GM23248 (cell line): ENCODE data around the gene XRN1. TPM values are rescaled to one million over a fixed set of nuclear protein-coding genes. Genes with fewer than 3 reads are reported as not detected.

Experiments
- DNase-seq: peaks from one replicate; pipeline ENCODE4 v3.0.0-alpha.2; 2015
- H2AFZ ChIP-seq: fragments of 200-600 bp; sonication (generic); 2 replicates; pipeline ENCODE4 v1.6.1; 2016; ENCODE audit warnings: antibody characterized with exemption
- H3F3A ChIP-seq: fragments of 200-600 bp; sonication (generic); 2 replicates; pipeline ENCODE4 v1.6.1; 2016; ENCODE audit warnings: mild to moderate bottlenecking, antibody characterized with exemption, mixed run types; ENCODE audit not compliant: insufficient read depth
- H3K27ac ChIP-seq: fragments of 200-600 bp; sonication (generic); 2 replicates; pipeline ENCODE4 v1.5.1; 2016; ENCODE audit warnings: mild to moderate bottlenecking
- H3K27me3 ChIP-seq: fragments of 200-600 bp; sonication (generic); replicated peaks from 2 replicates; pipeline ENCODE4 v1.6.1; 2016; ENCODE audit warnings: mild to moderate bottlenecking; ENCODE audit not compliant: insufficient read depth
- H3K36me3 ChIP-seq: fragments of 200-600 bp; sonication (generic); 2 replicates; pipeline ENCODE4 v1.6.1; 2016; ENCODE audit warnings: low read depth, mild to moderate bottlenecking
- H3K4me1 ChIP-seq: fragments of 200-600 bp; sonication (generic); 2 replicates; pipeline ENCODE4 v1.6.1; 2016; ENCODE audit warnings: mild to moderate bottlenecking; ENCODE audit not compliant: insufficient read depth
- H3K4me2 ChIP-seq: fragments of 200-600 bp; sonication (generic); one replicate; pipeline ENCODE4 v1.6.1; 2016; ENCODE audit warnings: mild to moderate bottlenecking; ENCODE audit not compliant: unreplicated experiment
- H3K4me3 ChIP-seq: fragments of 200-600 bp; sonication (generic); 2 replicates; pipeline ENCODE4 v1.5.1; 2016; ENCODE audit warnings: mild to moderate bottlenecking
- H3K79me2 ChIP-seq: fragments of 200-600 bp; sonication (generic); 2 replicates; pipeline ENCODE4 v1.6.1; 2016; ENCODE audit warnings: mild to moderate bottlenecking; ENCODE audit not compliant: insufficient read depth
- H3K9ac ChIP-seq: fragments of 200-600 bp; sonication (generic); 2 replicates; pipeline ENCODE4 v1.6.1; 2016; ENCODE audit warnings: mild to moderate bottlenecking
- H3K9me2 ChIP-seq: fragments of 200-600 bp; sonication (generic); 2 replicates; pipeline ENCODE4 v1.6.1; 2016; ENCODE audit warnings: mixed run types, mild to moderate bottlenecking, moderate library complexity; ENCODE audit not compliant: insufficient read depth
- H3K9me3 ChIP-seq: fragments of 200-600 bp; sonication (generic); one replicate; pipeline ENCODE4 v1.6.1; 2017; ENCODE audit warnings: low read depth
- H4K20me1 ChIP-seq: fragments of 200-600 bp; sonication (generic); 2 replicates; pipeline ENCODE4 v1.6.0; 2016; ENCODE audit not compliant: insufficient read depth
- EZH2 ChIP-seq: fragments of 200-600 bp; sonication (generic); IDR thresholded peaks from 2 replicates; pipeline ENCODE4 v1.6.1; 2018; ENCODE audit warnings: antibody characterized with exemption, mild to moderate bottlenecking; ENCODE audit not compliant: insufficient read depth, poor library complexity, severe bottlenecking
- EZH2phosphoT487 ChIP-seq: fragments of 200-600 bp; sonication (generic); IDR thresholded peaks from 2 replicates; pipeline ENCODE4 v1.6.1; 2018; ENCODE audit warnings: antibody characterized with exemption, moderate library complexity, mild to moderate bottlenecking, low read depth; ENCODE audit not compliant: insufficient read depth
- WGBS, 2 experiments: methylation state at CpG; one replicate each; pipeline ENCODE4 v1.1.6; 2015 to 2017; ENCODE audit warnings: low lambda C conversion rate in 2 of 2, low coverage in 1 of 2; ENCODE audit errors: missing lambda C conversion rate in 2 of 2; 5-methylcytosine and 5-hydroxymethylcytosine counted together
- in situ Hi-C: fragments of 300-500 bp; cut with MboI; formaldehyde crosslinking; loops from 2 replicates; pipeline ENCODE4 v1.15.0; 2020
- polyA plus RNA-seq: library from polyadenylated mRNA; unstranded; fragments of >200 nt; fragmentation: Nextera tagmentation; extraction: Ambion mirVana; gene quantifications from 2 replicates; pipeline ENCODE4 v1.2.1, GENCODE V29; 2016
- total RNA-seq: library from RNA; depleted of rRNA; stranded (reverse); fragments of >200 nt; shearing (Covaris generic); gene quantifications from 2 replicates; pipeline ENCODE4 v1.2.3, GENCODE V29; 2014; rRNA removed

The XRN1 gene, protein sequence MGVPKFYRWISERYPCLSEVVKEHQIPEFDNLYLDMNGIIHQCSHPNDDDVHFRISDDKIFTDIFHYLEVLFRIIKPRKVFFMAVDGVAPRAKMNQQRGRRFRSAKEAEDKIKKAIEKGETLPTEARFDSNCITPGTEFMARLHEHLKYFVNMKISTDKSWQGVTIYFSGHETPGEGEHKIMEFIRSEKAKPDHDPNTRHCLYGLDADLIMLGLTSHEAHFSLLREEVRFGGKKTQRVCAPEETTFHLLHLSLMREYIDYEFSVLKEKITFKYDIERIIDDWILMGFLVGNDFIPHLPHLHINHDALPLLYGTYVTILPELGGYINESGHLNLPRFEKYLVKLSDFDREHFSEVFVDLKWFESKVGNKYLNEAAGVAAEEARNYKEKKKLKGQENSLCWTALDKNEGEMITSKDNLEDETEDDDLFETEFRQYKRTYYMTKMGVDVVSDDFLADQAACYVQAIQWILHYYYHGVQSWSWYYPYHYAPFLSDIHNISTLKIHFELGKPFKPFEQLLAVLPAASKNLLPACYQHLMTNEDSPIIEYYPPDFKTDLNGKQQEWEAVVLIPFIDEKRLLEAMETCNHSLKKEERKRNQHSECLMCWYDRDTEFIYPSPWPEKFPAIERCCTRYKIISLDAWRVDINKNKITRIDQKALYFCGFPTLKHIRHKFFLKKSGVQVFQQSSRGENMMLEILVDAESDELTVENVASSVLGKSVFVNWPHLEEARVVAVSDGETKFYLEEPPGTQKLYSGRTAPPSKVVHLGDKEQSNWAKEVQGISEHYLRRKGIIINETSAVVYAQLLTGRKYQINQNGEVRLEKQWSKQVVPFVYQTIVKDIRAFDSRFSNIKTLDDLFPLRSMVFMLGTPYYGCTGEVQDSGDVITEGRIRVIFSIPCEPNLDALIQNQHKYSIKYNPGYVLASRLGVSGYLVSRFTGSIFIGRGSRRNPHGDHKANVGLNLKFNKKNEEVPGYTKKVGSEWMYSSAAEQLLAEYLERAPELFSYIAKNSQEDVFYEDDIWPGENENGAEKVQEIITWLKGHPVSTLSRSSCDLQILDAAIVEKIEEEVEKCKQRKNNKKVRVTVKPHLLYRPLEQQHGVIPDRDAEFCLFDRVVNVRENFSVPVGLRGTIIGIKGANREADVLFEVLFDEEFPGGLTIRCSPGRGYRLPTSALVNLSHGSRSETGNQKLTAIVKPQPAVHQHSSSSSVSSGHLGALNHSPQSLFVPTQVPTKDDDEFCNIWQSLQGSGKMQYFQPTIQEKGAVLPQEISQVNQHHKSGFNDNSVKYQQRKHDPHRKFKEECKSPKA (N-terminal part only)
- 18.0 and 35.0 TPM in 2 replicates for total RNA-seq
- 15.4 and 17.5 TPM in 2 replicates for polyA plus RNA-seq

DNA sequence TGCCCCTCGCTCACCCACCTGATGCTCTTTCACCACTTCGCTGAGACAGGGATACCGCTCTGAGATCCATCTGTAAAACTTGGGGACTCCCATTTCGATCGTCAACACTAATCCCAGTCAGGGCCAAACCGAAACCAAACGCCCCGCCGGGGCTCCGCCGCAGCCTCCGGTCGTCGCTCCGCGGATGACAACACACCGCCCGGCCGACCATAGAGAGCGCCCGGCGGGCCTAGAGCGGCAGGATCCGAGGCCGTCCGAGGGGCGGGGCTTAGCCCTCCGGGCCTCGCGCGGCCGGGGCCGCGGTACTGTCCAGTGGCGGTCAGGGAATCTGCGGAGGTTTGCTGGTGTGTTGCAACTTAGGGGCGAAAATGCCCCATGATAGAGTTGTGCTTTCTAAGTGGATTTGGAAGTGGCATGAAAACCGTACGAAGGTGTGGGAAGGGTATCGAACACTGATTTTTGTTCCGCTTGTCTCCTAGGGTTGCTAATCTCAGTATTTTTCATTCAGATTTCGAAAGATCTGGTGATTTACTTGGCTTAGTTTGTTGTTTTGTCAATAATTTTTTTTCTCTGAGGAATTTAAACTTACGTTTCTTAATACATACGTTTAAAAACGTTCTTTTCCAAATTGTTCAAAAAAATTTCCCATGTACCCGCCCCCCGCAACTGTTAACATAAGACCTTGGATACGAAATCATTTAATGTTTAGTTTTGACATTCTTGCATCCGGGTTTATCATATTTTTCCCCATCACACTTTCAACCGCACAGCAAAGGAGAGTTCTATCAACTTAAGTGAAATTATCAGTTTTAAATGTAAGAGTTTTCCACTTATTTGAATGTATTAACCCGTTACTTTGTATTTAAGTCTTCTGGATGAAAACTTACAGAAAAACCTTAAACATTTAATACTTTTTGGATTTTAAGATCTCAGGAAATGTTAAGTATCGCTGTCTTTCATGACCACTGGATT is at the start of gene XRN1:
TSS of gene XRN1 (minus strand) at position 186 of the 972 bp plus-strand sequence. CDS start at position 93, 93 bp downstream.
- Histone ChIP-seq H3K4me2 (peak within 1 kb of the TSS; percentile 92), H3K4me3 (peak within 1 kb of the TSS; percentile 89), H3K9me3 (no peaks in the 10 kb centered on the region), H3K27ac (peak within 1 kb of the TSS; percentile 95), H4K20me1 (no peaks in the 10 kb centered on the region; the same call in 1 of the 2 replicates), H3K27me3 (no peaks in the 10 kb centered on the region), H2AFZ (peak within 1 kb of the TSS; percentile 98), H3K79me2 (peaks cover 47% of the 10 kb centered on the region), H3K36me3 (0 out of 2 replicates have a peak, but pooled peaks cover 5% of the 10 kb centered on the region), H3K9me2 (no peaks in the 10 kb centered on the region), H3F3A (peaks cover 18% of the 10 kb centered on the region), H3K9ac (peak within 1 kb of the TSS; percentile 99), H3K4me1 (peaks cover 26% of the 10 kb centered on the region)
- 3% methylated on average over 51 to 52 of the region's 52 CpGs for WGBS, 2 experiments
- in situ Hi-C loops, result no loop called here
- DNase-seq, result peak; percentile 98
- no peak for TF ChIP-seq EZH2phosphoT487
- no peak for TF ChIP-seq EZH2

DNA sequence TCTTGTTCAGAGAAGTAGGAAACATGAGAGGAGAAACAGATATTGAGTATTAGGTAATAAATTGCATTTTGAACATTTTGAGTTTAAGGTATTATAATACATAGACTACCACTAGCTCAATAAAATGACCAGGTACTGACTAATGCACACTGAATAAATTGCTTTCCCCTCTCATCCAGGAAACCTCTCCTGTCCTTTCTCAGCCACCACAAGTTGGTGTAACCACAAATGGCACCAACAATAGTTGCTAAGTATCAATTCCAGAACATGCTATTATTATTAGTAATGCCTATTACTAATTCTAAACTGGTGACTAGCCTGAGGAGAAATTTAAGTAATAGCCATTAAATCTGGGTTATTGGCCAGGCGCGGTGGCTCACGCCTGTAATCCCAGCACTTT is 47.3 kb upstream of the XRN1 start:
- no peak overlapping the region for H2AFZ ChIP-seq
- no peaks in the 10 kb centered on the region for H3K27me3 ChIP-seq
- H3K27ac ChIP-seq, result no peak overlapping the region
- no peak for TF ChIP-seq EZH2phosphoT487
- H3K4me1 ChIP-seq, result no peaks in the 10 kb centered on the region
- DNase-seq, result no peak
- no peaks in the 10 kb centered on the region for H3F3A ChIP-seq
- H3K9ac ChIP-seq, result no peak overlapping the region
- no peak overlapping the region for H3K4me3 ChIP-seq
- H3K9me2 ChIP-seq, result no peaks in the 10 kb centered on the region
- WGBS, 2 experiments, result 97 to 98% methylated on average over 3 of the region's 3 CpGs
- in situ Hi-C loops, result no loop called here
- no peaks in the 10 kb centered on the region for H3K9me3 ChIP-seq
- no peaks in the 10 kb centered on the region for H3K79me2 ChIP-seq
- H3K4me2 ChIP-seq, result no peak overlapping the region
- H4K20me1 ChIP-seq, result no peaks in the 10 kb centered on the region
- H3K36me3 ChIP-seq, result peaks cover 41% of the 10 kb centered on the region

DNA sequence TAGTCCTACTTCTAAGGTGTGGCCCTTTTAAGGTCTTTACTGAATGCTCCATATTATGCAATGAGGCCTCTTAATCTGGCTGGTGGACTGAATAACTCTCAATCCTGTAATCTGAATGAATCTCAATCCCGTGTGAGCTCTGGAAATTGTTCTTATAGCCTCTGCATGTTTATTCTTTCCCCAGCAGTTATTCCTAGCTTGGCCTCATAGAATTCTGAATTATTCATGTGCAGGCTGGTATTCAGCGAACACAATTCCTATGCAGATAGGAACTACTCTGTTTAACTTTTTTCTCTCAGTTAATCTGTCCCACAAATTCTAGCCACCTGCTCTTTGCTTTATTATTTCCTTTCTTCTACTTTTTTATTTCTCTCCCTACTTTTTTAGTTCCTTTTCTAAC is 44.3 kb upstream of the XRN1 start:
- Histone ChIP-seq H3F3A (no peaks in the 10 kb centered on the region), H3K4me3 (no peak overlapping the region), H3K79me2 (no peaks in the 10 kb centered on the region), H3K27me3 (no peaks in the 10 kb centered on the region), H3K9ac (no peak overlapping the region), H3K27ac (no peak overlapping the region), H3K9me3 (no peaks in the 10 kb centered on the region), H4K20me1 (no peaks in the 10 kb centered on the region), H3K9me2 (no peaks in the 10 kb centered on the region), H2AFZ (no peak overlapping the region), H3K36me3 (peaks cover 51% of the 10 kb centered on the region), H3K4me2 (no peak overlapping the region), H3K4me1 (no peaks in the 10 kb centered on the region)
- 95 to 98% methylated on average over 2 of the region's 2 CpGs for WGBS, 2 experiments
- in situ Hi-C loops, result no loop called here
- DNase-seq, result no peak
- TF ChIP-seq EZH2phosphoT487 (no peak), EZH2 (no peak)
